A673 (cell line): ENCODE measurements around the gene SKA2. TPM values are rescaled to one million over a fixed set of nuclear protein-coding genes. Genes with fewer than 3 reads are reported as not detected.

ENCODE experiments used
- BruUV-seq: library from RNA; stranded (reverse); fragments of 400-500 nt; replicated peaks from 2 replicates; lab custom pipeline; 2021; lab: Mats Ljungman, UMichigan
- CTCF ChIA-PET: fragments of 300-600 bp; sonication (Branson Sonifier 250); formaldehyde crosslinking; loops from one replicate; lab custom pipeline; 2022; ENCODE audit warnings: antibody characterized with exemption; lab: Charles Lee
- POLR2A ChIA-PET: fragments of 300-600 bp; sonication (Branson Sonifier 250); formaldehyde crosslinking; loops from one replicate; lab custom pipeline; 2022; ENCODE audit warnings: antibody characterized with exemption; ENCODE audit not compliant: low non-redundant PET; lab: Charles Lee
- DNase-seq: peaks from one replicate; pipeline ENCODE4 v3.0.0-alpha.2; 2015; ENCODE audit warnings: low spot score
- H3K27ac ChIP-seq: fragments of 200-600 bp; sonication (generic); 2 replicates; pipeline ENCODE4 v1.5.1; 2016; ENCODE audit warnings: mixed run types, low read depth, mild to moderate bottlenecking, mixed read lengths, antibody characterized with exemption, low read length; ENCODE audit not compliant: poor library complexity, severe bottlenecking
- H3K27me3 ChIP-seq: fragments of 200-600 bp; sonication (generic); replicated peaks from 2 replicates; pipeline ENCODE4 v1.6.1; 2017; ENCODE audit warnings: mixed run types, low read depth, mild to moderate bottlenecking, mixed read lengths, antibody characterized with exemption, low read length; ENCODE audit not compliant: insufficient read depth, poor library complexity
- H3K36me3 ChIP-seq: fragments of 200-600 bp; sonication (generic); 2 replicates; pipeline ENCODE4 v1.6.1; 2016; ENCODE audit warnings: mixed run types, mild to moderate bottlenecking, mixed read lengths, antibody characterized with exemption, low read length; ENCODE audit not compliant: insufficient read depth, poor library complexity, severe bottlenecking
- H3K4me1 ChIP-seq: fragments of 200-600 bp; sonication (generic); 2 replicates; pipeline ENCODE4 v1.6.1; 2017; ENCODE audit warnings: mixed run types, mild to moderate bottlenecking, mixed read lengths, antibody characterized with exemption, low read length; ENCODE audit not compliant: insufficient read depth, poor library complexity, severe bottlenecking
- H3K4me3 ChIP-seq: fragments of 200-600 bp; sonication (generic); 2 replicates; pipeline ENCODE4 v1.5.1; 2016; ENCODE audit warnings: low read depth, mixed run types, mild to moderate bottlenecking, mixed read lengths, low read length; ENCODE audit not compliant: poor library complexity, severe bottlenecking
- H3K9me3 ChIP-seq: fragments of 200-600 bp; sonication (generic); 2 replicates; pipeline ENCODE4 v1.6.1; 2016; ENCODE audit warnings: mixed run types, low read depth, mild to moderate bottlenecking, mixed read lengths, antibody characterized with exemption, low read length; ENCODE audit not compliant: poor library complexity, severe bottlenecking
- EZH2 ChIP-seq: fragments of 200-600 bp; sonication (generic); IDR thresholded peaks from 2 replicates; pipeline ENCODE4 v1.6.1; 2017; ENCODE audit warnings: borderline replicate concordance, low read depth, mild to moderate bottlenecking, mixed read lengths, antibody characterized with exemption, low read length; ENCODE audit not compliant: poor library complexity, severe bottlenecking
- intact Hi-C: fragments of 100-400 bp; cut with micrococcal nuclease; formaldehyde crosslinking; loops from one replicate; pipeline ENCODE4 v1.10.0; 2022; ENCODE audit not compliant: unreplicated experiment
- total RNA-seq: library from RNA; stranded (reverse); gene quantifications from 2 replicates; pipeline ENCODE4 v1.2.3, GENCODE V29; 2021
- TF ChIP-seq, protein P1 (sequence below): fragments of 300-800, 200-600 bp; sonication (generic); conservative IDR thresholded peaks from 2 replicates; pipeline ENCODE4 v1.5.1; 2017; ENCODE audit warnings: low read depth, mild to moderate bottlenecking, antibody characterized with exemption, low read length, moderate library complexity, mixed read lengths

SKA2 gene
- total RNA-seq, 1 experiment from 2014 or later = 127 TPM

DNA sequence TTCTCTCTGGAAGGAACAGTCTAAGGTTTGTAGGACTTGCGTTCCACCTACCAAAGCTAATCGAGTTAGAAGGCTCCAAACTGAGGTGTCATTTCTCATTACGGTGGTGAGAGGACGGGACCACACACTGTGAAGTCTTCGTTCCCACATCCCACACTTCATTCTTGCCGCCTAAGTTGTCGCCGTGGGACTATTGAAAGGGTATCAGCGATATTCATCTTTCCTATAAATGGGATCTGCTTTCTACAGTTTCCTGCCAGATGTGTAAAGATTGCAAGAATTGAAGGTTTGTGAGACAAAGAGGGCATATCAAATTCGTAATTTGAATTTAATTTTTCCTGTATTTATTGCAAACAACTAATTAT lies 47.7 kb downstream of the SKA2 start:
- no peak for TF ChIP-seq EZH2
- TF ChIP-seq, protein P1, sequence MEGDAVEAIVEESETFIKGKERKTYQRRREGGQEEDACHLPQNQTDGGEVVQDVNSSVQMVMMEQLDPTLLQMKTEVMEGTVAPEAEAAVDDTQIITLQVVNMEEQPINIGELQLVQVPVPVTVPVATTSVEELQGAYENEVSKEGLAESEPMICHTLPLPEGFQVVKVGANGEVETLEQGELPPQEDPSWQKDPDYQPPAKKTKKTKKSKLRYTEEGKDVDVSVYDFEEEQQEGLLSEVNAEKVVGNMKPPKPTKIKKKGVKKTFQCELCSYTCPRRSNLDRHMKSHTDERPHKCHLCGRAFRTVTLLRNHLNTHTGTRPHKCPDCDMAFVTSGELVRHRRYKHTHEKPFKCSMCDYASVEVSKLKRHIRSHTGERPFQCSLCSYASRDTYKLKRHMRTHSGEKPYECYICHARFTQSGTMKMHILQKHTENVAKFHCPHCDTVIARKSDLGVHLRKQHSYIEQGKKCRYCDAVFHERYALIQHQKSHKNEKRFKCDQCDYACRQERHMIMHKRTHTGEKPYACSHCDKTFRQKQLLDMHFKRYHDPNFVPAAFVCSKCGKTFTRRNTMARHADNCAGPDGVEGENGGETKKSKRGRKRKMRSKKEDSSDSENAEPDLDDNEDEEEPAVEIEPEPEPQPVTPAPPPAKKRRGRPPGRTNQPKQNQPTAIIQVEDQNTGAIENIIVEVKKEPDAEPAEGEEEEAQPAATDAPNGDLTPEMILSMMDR = no peak
- H3K4me1 ChIP-seq = no peaks in the 10 kb centered on the region
- CTCF ChIA-PET = interaction anchor here (1.1 kb wide), 1 partner anchor 396 kb away, joined by 3 read pairs; no protein-coding TSS in a partner anchor
- H3K27ac ChIP-seq = peak overlapping the region; percentile 89
- TSS peak; percentile 74 for BruUV-seq
- intact Hi-C loops = loop anchor here (5.0 kb wide), 1 partner anchor 45 kb away; no protein-coding TSS in a partner anchor
- POLR2A ChIA-PET = interaction anchor here (0.5 to 0.8 kb wide), 2 partner anchors 287 to 475 kb away, joined by 3 read pairs; no protein-coding TSS in a partner anchor
- H3K4me3 ChIP-seq = peak overlapping the region; percentile 97
- no peaks in the 10 kb centered on the region for H3K27me3 ChIP-seq
- H3K9me3 ChIP-seq = no peaks in the 10 kb centered on the region
- peaks cover 6% of the 10 kb centered on the region for H3K36me3 ChIP-seq
- DNase-seq = no peak

DNA sequence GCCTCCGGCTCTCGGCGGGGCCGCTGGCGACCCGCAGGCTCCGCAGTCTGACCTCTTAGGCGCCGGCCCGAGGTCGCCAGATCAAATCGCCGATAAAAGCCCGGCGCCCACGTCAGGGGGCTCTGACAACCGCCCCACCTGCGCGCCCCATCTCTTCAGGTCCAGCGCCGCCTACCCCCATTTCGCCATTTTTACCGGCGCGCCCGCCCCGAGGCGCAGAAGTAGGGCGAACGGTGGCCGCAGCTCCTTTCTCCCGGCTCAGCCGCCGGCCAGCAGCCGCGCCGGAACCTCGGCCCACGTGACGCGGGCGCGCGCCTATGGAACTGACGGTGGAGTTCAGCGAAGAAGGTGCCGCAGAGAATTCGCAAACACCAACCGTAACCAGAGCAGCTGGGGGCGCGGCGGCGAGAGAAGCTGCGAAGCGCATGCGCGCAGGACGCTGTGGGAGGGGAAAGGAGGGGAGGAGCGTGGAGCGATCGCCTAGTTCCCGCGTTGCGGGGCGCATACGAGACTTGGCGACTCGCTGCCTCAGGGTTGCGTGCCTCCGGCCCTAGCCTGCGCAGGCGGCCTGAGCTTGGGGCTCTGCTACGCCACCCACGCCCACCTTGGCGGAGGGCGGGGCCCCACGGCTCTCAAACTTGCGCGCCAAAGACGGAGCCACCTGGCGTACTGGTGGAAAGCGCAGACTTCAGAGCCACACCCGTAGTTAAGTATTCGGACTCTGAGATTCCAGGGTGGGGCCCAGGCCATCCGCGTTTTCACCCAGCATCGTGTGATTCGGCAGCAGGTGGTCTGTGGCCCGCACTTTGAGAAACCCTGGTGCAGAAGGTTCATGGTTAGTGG lies 48.3 kb downstream of the SKA2 start, which contains the start of gene TRIM37:
TSS of gene TRIM37 (minus strand) at position 418 of the 843 bp plus-strand sequence. CDS start 419 bp downstream, outside the sequence.
- BruUV-seq = no TSS peak
- POLR2A ChIA-PET = interaction anchor here (0.5 to 0.8 kb wide), 2 partner anchors 286 to 475 kb away, joined by 3 read pairs; no protein-coding TSS in a partner anchor
- intact Hi-C loops = loop anchor here (5.0 kb wide), 1 partner anchor 46 kb away; no protein-coding TSS in a partner anchor

More for the DNA sequence above, 48.3 kb downstream of the SKA2 start, which contains the start of gene TRIM37:
- CTCF ChIA-PET = interaction anchor here (1.0 to 1.1 kb wide), 2 partner anchors 395 to 588 kb away, joined by 3 read pairs; no protein-coding TSS in a partner anchor
- H3K4me3 ChIP-seq = peak within 1 kb of the TSS; percentile 97
- H3K4me1 ChIP-seq = no peaks in the 10 kb centered on the region
- H3K36me3 ChIP-seq = peaks cover 3% of the 10 kb centered on the region
- no peaks in the 10 kb centered on the region for H3K27me3 ChIP-seq
- no peak for TF ChIP-seq EZH2
- TF ChIP-seq, protein P1 = 0 out of 2 replicates have a peak, but pooled peaks have one; percentile 14
- peak; percentile 99 for DNase-seq
- H3K27ac ChIP-seq = peak within 1 kb of the TSS; percentile 89
- no peaks in the 10 kb centered on the region for H3K9me3 ChIP-seq
